Endothelial cell of hepatic sinusoid (primary cell): ENCODE results near the gene CFAP43.

Experiments used
- in situ Hi-C: cut with HindIII; loops from 2 replicates; pipeline ENCODE4 v1.10.0; 2017; ENCODE audit warnings: low sequenced_read_pairs

CFAP43 gene

DNA sequence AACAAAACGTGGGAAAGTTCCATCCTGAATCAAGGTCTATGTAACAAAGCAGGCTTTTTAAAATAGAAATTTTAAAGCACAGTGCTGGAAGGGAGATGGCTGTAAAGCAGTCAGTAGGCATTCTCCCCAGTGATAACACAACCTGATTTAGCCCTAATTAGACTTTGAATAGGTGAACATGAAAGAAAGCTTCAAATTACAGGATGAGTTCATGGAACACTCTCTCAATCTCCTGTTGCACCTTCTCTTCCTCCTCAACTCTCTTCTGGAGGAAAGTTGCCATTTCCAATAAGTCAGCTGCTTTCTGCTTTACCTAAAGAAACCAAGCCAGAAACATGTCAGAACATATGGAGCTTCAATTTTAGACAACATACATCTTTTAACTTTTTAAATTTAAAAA is 90.1 kb downstream of the CFAP43 start:
- in situ Hi-C loops: loop anchor here (5.0 kb wide), 1 partner anchor 75 kb away; no protein-coding TSS in a partner anchor

DNA sequence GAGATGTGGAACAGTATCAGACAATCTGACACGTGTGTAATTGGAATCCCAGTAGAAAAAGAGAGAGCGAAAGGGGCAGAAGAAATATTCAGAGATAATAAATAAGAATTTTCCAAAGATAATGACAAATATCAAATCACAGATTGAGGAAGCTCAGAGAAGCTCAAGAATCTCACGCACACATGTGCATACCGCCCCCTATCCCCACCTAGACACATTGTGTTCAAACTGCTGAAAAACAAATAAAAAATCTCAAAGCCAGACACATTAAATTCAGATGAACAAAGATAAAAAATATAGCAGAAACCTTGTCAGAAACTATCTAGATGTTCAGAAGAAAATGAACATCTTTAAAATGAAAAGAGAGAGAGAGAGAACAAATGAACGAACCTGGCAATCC is 92.9 kb downstream of the CFAP43 start:
- in situ Hi-C loops: no loop called here

DNA sequence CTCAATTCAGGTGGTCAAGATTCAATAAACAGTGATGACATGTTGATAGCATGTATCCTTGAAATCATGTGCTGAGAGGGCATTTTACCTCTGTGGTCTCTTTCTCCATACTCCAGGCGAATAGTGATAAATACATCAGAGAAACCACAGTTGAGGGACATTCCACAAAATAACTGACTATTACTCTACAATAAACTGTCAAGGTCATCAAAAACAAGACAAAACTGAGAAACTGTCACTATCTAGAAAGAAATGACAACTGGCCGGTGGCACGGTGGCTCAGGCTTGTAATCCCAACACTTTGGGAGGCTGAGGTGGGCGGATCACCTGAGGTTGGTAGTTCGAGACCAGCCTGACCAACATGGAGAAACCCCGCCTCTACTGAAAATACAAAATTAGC is 94.0 kb downstream of the CFAP43 start:
- in situ Hi-C loops: no loop called here

DNA sequence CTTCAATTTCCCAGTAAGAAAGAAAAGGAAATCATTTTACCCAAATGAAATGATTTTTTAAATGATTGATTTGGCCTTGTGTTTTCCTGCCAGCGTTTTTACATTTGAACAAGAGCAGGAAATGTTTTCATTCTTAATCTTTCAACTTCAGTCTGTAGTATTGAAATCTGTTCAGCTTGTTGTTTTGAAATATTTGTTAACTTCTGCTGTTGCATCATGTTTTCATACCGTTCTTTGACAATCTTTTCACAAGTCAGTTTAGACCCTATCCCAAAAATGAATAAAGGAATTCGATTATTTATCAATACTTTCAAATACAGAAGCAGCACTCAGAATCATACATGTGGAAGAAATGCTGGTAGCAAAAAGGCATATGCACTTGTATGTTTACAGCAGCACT is 102.1 kb downstream of the CFAP43 start:
- in situ Hi-C loops: no loop called here

DNA sequence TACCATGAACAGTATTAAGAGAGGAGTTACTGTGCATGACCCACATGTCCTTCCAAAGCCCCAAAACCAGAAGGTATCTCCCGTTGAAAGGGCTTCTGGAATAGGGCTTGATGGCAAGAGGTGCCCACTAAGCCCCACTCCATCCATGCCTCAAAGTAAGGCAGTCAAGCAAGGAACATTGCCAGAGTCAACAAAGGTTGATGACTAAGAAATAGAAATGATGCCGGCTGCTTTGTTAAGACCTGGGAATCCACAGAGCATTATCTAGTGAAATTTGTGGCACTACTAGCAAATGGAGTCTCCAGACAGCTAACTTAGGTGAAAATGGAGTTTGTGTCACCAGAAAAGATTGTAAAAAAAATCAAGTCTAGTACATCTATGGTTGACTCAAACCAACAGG is 104.0 kb downstream of the CFAP43 start:
- in situ Hi-C loops: no loop called here

DNA sequence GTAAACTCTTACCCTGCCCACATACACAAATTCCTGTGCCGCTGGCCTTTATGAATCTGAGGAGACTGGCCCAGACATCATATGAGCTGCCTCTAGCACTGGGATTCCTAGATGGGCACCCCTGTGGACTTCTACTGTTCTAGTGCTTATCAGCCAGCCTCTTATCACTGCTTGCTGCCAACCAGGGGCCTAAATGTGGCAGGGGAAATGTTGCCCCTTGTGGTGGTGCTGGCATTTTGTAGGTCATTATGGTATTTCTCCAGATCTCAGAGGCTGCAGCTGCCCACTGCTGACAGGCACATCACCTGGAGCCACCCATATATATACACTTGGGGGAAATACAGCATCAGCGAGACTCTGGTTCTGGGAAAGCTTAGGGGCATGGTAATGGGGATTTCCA is 104.8 kb downstream of the CFAP43 start:
- in situ Hi-C loops: no loop called here

DNA sequence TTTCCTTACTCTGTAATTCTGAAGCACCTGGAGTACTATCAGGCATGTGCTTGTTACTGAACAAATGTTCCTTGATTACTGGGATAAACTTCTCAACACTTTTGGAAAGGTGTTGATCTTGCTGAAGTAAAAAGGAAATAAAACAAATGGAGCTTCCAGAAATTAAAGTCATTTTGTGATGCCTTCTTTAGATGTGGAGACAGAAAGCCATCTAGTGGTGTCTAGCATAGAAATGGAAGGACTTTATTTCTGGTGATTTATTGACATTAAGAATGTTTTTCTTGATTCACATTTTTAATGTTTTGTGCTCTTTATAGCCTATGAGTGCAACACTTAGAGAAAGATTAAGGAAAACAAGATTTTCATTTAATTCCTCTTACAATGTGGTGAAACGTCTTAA is 108.8 kb downstream of the CFAP43 start:
- in situ Hi-C loops: loop anchor here (5.0 kb wide), 1 partner anchor 34 kb away; no protein-coding TSS in a partner anchor

DNA sequence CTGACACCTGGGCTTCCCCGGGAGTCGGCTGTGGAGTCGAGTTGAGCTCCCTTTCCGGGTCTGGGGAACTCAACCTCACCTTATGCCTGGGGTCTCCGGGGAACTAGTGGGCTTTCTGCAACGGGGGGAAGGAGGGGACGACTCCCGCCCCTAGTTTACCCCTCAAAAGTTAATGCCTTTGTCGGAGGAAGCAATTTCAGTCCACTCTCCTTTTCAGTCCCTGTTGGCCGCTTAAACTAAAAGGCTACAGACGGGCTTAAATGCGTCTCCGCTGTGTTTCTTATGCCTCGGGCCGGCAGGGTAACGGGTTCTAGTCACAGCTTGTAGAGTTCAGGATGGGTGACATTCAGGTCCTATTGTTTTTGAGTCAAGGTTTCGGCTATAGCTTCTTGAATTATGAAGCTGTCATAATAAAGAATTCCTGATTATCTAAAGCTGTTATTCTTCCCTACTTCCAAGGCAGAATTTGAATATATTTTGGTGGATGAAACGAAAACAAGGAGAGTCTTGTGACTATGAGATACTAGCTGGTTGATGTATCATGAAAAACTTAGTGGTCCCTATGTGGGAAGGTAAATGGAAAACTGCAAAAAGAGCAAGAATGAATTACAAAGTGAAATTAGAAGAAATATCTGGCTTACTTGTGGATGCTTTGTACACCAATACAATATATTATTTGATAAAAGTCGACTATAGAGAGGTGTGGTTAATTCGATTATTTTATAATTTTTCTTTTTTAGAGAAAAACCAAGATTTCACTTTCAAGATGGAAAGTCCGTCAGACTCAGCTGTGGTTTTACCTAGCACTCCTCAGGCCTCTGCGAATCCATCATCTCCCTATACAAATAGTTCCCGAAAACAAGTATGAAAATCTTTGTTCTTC is 109.7 kb downstream of the CFAP43 start:
- in situ Hi-C loops: loop anchor here (5.0 kb wide), 1 partner anchor 35 kb away; no protein-coding TSS in a partner anchor

DNA sequence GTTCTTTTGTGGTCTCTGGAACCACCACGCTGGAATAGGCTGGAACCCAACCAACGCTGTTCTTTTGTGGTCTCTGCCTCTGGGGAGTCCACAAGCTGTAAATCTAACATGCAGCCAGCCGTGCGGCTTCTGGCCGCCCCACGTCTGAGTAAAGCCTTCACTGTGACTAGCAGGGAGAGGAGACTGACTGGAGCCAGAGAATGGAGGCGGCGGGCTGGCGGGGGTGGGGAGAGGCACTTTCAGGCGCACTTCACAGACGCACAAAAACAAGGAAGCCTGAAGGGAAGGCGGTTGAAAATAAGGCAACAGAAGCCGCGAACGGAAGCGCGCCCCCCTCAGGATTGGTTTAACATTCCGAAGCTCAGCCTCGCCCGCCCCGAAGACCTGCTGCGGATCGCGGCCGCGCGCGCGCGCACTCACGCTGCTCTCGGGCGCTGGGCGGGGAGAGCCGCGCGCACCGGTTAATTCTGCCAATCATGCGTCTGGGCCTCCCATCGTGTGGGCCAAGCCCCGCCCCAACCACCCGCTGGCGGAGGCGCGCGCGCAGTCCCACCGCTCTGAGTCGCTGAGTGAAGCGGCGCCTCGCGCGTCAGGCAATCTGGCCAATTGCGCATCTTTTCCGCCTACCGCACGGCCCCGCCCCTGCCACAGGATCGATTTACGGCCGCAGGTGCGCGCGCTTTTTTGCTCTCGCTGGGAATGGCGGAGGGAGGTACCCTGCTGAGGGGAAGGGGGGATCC is 110.5 kb downstream of the CFAP43 start, which contains the start of gene SFR1:
Gene SFR1, plus strand, starts transcription at position 687 of the 740 bp plus-strand sequence. Its CDS starts 13 bp downstream, at position 700.
- in situ Hi-C loops: loop anchor here (5.0 kb wide), 1 partner anchor 36 kb away; no protein-coding TSS in a partner anchor

DNA sequence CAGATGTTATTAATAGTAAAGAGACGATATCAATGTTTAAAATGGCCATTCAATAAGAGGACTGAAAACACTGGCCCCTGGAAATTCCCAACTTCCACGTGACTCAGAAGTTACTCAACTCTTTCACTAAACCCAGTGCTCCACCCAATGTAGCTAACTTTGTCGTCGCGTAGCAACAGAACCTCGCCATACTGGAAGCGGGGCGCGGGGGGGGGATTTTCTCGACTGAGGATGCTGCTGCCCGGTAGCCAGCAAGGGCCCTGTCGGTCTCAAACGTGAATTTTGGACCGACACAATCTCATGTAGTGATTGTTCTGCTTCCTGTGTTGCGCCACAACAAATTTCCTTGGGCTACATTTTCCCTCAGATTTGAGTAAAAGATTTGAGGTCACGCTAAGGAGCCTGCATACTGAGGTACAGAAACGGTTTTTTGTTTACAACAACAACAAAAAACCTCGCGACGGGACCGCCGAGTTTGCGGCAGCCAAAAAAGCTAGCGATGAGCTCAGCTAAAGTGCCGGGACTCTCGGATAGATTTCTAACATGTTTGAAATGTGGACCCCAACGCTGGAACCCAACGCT is 111.2 kb downstream of the CFAP43 start:
- in situ Hi-C loops: loop anchor here (5.0 kb wide), 1 partner anchor 36 kb away; no protein-coding TSS in a partner anchor

DNA sequence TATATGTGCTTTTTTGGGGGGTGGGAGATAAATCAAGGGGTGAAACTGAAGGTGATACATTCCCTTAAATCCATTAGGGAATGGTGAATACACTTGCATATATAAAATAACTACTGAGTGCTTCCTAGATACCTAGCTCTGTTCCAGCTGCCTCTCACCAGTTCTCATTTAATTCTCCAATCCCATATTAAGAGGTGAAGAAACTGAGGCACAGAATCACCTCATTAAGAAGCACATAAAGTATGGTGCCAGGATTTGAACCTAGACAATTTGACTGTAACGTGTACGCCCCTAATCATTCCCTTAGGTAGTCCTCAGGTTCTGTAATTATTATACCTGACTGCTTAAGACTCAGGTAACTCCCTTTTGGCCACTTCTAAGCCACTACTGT is 111.7 kb downstream of the CFAP43 start:
- in situ Hi-C loops: loop anchor here (5.0 kb wide), 1 partner anchor 37 kb away; no protein-coding TSS in a partner anchor

DNA sequence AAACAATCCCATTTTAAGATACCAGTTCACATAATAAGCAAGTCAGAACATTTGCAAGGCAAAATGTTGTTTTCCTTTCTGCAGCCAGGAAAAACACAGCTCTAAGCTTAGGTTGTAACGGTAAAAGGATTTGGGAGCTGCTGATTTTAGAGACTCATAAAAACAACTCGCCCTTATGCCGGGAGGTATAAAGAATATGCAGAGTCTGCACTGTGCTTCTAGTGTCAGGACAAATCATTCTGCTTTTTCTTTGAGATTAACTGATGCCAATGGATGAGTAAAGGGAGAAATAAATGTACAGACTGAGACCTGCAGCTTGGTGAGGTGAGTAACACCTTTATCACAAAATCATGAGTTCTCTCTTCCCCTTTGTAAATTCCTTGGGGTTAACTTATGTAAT is 112.2 kb downstream of the CFAP43 start:
- in situ Hi-C loops: loop anchor here (5.0 kb wide), 1 partner anchor 37 kb away; no protein-coding TSS in a partner anchor

DNA sequence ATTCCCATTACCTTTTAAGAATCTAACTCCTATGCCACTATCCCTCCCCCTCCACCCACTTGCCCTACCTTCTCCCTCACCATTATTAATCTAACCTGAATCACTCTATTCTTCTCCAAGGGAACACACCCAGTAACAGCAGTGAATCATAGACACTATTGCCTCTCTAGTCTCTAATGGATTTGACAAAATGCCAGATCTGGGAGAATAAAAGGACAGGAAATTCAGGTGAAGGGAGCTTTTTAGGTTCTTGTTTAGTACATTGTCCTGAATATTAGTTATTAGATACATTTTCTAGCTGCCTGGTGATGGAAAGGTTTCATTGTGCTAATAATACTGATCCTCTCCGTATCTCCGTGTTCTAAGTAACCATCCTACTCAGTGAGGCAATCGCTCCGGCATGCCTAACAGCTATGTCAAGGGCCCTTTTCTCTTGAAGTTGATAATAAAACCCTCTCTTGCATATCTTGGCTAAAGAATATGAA is 114.3 kb downstream of the CFAP43 start:
- in situ Hi-C loops: no loop called here

DNA sequence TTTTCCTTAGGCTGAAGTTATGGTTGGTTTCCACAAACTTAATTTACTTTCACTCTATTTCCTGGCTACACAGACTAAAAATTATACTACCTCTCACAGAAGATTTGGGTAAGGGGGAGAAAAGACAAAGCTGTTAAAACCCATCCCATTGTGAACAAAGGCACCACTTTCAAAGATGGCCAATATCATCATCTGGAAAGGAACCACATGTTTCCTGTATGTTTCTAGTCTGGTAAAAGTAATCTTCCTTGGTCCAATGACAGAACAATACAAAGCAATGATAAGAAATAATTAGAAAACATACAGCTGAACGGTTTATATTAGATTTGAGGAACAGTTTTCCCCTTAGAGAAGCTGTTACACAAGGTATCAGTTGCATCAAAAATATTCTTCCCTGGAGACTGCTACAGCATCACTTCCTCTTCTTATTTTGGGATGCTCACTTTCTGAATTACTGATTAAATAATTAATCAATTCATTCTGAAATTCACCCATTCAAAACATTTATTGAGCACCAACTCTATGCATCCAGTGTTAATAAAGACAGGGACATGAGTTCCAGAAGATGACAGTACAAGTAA is 118.7 kb downstream of the CFAP43 start:
- in situ Hi-C loops: no loop called here

DNA sequence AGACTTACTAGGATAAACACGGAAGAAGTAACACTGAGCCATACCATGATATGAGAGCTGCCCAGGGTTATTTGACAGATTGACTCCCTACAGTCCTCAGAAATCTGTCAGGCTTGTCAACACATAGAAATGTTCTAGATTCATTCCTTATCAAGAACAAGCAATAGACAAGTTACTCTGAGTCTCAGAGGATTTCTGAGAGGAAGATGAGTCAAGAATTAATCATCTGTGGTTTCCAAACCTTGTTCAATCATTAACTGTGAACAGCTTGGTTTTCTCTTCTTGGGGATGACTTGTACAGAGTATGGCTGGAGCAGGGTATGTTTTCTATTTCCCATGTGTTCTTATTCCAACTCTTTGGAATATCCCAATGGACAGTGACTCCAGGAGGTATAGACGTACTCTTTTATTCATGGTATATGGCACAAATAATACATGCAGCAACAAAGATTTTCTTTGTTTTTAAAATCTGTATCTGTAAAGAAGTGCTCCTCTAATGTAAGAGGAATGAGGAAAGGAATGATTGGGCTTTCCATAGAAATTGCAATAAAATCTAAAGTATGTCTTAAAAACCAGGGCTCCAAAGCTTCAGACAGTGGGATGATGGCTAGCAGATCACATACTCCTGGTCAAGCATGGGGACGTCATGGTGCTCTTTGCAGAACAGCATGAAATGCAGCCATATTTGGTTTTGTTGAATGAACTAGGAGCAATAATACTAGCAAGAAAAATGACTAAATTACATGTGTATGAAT is 122.1 kb downstream of the CFAP43 start:
- in situ Hi-C loops: no loop called here

DNA sequence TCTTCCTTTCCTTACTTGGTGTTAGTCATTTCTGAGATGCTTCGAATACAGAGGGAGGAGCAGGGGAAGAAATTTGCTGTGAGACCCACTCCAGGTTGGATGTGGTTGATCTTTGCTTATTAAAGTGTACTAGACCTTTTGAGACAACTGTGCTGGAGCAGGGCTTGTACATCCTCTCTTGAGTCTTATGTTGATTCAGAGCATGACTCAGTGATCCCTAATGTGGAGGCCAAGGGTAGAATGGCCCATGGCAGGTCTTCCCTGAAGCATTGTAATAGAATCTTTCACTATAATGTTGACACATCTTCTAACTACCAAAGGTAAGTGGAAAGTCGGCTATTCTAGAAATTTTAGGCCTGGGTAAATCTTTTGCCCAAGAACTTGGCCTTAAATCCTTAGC is 127.2 kb downstream of the CFAP43 start:
- in situ Hi-C loops: no loop called here

DNA sequence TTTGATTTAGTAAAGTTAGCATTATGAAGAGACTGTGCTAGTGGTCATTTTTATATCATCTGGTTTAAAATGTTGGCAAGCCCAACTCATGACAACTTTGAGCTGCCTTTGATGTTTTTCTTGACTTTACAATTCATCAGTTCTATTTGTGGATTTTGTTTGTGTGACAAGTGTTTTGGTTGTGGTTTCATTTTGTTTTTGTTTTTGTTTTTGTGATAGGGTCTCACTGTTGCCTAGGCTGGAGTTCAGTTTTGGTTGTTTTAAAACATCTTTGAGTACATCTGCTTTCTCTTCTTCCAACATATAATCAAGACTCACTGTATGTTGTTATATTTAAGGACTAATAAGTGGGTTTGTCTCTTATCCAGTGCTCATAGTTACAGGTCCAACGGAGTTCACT is 127.7 kb downstream of the CFAP43 start:
- in situ Hi-C loops: no loop called here

DNA sequence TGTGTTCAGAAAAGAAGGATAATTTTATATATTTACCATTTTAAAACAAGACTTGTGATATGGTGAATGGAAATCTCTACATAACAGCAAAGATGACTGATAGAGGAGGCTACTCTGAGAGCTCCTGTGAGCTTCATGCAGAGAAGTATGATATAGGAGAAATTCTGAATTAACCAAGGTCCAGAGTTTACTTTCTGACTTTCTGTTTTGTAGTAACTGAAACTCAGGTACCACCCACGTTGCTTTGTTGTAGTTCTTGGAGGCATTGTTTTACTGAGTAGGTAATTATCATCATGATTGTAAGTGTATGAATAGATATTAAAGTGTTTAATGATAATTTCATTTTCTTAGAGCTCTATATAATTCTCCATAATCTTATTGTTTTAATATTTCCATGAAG is 128.2 kb downstream of the CFAP43 start:
- in situ Hi-C loops: no loop called here

DNA sequence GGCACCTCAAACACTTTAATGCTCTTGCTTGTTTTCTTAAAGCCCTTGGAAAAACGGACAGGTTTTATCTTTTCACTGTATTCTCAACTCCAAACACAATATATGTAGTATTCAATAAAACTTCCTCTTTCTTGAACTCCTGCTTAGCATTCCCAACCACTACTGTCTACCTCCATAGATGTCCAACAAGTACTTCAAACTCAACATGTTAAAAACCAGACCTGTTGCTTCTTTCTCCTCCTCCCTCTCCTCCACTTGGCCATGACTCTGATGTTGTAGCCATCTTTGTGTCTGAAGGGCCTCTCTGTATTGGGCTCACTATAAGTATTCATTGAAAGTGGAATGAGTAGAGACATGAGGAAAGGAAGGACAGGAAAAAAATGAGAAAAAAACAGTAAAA is 130.3 kb downstream of the CFAP43 start:
- in situ Hi-C loops: no loop called here

DNA sequence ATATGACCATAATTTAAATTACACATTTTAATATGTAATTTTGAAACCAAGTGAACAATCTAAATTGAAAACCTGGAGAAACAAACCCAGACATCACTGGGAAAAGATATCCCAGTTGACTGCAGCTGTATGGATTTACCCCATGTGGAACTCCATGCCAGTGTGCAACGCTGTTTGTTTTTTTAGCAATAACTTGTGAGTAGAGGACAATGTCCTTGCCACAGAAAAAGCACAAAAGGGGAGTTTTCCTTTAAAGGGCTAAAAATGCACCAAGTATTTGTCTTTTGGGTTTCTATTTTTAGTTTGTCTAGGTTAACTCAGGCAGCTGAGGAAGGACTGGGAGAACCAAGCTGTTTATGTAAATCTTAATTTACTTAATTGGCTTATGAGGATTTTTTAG is 131.4 kb downstream of the CFAP43 start:
- in situ Hi-C loops: no loop called here
